Stimulated activated naive CD8-positive, alpha-beta T cell treated with anti-CD3 and anti-CD28 coated beads, Interleukin-15, Interleukin-2, amounts not matched to agents 100 ng/mL and 50 ng/mL, for 24 hours (primary cell): ENCODE data around the gene HELZ.

ENCODE experiments used
- H3K27ac Mint-ChIP-seq: one replicate; pipeline ENCODE4 v1.8.0; 2021; ENCODE audit warnings: mild to moderate bottlenecking, mixed read lengths
- H3K27me3 Mint-ChIP-seq: one replicate; pipeline ENCODE4 v1.8.0; 2021; ENCODE audit warnings: mixed read lengths
- H3K36me3 Mint-ChIP-seq: one replicate; pipeline ENCODE4 v1.8.0; 2021; ENCODE audit warnings: low read depth, mixed read lengths
- H3K4me1 Mint-ChIP-seq: one replicate; pipeline ENCODE4 v1.8.0; 2021; ENCODE audit warnings: low read depth, mixed read lengths
- H3K4me3 Mint-ChIP-seq: one replicate; pipeline ENCODE4 v1.8.0; 2021; ENCODE audit warnings: mild to moderate bottlenecking, mixed read lengths
- H3K9me3 Mint-ChIP-seq: one replicate; pipeline ENCODE4 v1.8.0; 2021; ENCODE audit warnings: mixed read lengths

HELZ gene

DNA sequence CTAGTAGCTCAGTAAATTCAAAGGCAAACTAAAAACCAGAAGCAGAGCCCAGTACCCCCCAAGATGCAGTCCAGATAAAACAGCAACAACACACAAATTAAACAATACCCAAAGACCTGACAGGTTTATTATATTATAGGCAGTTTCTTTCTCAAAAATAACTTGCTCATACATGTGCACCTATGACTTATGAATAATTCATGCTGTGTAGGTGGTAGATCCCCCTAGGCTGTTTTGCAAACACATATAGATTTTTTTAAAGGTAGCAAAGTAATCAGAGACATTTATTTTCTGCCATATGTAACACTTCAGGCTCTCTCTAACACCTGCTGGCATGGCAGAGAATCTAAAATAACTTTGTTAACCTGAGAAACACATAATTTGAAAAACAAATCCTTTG lies 173.4 kb downstream of the HELZ start:
- Mint-ChIP-seq H3K27ac (no peak overlapping the region), H3K9me3 (no peaks in the 10 kb centered on the region), H3K4me3 (no peak overlapping the region), H3K27me3 (no peaks in the 10 kb centered on the region), H3K4me1 (no peaks in the 10 kb centered on the region), H3K36me3 (peaks cover 25% of the 10 kb centered on the region)

DNA sequence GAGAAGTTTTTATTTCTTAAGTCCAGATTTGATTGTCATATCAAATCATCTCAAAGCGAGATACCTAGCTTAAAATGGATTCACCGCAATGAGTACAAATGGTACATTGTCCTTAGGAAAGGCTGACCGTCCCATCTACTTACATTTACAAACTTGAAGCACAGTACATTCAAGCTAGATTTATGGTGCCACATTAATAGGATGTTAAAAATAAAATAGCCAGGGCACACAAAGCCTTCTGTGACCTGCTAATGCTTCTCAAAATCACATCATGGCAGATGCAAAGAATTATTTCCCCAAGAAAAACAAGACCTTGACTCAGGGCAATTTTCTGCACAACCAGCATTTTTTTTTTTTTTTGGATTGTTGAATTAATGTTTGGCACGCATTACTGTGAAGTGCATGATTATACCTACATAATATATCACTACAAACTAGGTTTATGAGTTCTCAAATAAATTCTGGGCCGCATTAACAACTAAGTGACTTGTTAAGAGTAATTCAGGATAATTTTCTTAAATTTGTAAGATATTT lies 175.3 kb downstream of the HELZ start:
- Mint-ChIP-seq H3K9me3 (no peaks in the 10 kb centered on the region), H3K4me3 (no peak overlapping the region), H3K27me3 (no peaks in the 10 kb centered on the region), H3K36me3 (peaks cover 19% of the 10 kb centered on the region), H3K4me1 (no peaks in the 10 kb centered on the region), H3K27ac (no peak overlapping the region)

DNA sequence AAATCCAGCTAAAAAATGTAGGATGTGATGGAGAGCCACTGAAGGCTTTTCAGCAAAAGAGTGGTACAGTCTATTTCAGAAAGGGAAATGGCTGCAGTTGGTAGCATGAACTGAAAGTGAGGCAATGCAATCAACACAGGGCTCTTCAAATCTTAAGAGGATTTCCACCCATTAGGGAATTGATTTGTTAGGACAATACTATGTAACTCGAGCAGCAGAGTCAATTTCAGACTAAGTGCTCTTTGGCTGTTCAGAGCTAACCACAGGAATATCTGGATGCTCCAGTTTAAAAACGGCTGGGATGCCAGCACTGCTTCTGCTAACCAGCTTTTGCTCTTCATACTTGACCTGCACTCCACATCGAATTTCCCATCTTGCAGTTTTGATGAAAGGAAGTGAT lies 176.0 kb downstream of the HELZ start:
- H3K4me1 Mint-ChIP-seq: no peaks in the 10 kb centered on the region
- no peaks in the 10 kb centered on the region for H3K27me3 Mint-ChIP-seq
- no peak overlapping the region for H3K27ac Mint-ChIP-seq
- peaks cover 19% of the 10 kb centered on the region for H3K36me3 Mint-ChIP-seq
- no peaks in the 10 kb centered on the region for H3K9me3 Mint-ChIP-seq
- H3K4me3 Mint-ChIP-seq: no peak overlapping the region

DNA sequence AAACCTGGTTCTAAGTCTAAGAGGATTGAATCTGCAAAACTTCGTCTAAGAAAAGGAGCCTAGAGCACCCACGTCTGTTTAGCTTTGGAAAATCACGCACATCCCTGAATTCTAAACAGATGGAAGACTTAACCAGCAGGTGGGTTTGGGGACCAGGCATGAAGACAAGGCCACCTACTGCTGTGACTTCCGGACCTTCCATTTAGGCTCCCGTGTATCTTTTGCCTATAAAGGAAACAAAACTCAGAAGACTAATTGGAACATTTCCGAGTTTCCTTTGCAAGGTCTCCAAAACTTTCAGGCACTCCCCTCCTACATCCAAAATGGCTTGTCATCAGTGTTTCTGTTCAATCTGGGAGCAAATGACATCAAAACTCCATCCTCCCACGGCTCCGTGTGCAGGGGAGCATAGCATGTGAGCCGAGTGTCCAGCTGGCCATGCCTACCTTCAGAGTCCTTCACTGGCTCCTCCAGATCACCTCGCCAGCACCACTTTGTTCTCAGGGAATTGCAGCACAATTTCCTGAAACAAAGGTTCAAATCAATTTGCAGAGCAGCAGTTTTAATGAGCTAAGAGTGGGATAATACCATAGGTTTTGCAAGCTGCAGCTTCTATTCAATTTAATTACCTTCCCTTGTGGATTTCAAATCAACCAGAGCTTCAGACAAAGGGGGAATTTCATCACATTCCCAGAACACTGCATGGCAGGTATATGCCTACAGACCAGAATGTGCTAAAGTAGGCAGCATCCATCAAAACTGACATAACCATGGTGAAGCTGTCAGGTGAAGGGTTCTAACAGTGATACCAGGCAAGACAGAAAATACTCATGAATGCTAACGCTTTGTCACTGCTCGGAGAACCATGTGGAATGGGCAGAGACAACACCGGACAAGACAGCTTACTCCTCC lies 177.2 kb downstream of the HELZ start:
- Mint-ChIP-seq H3K4me3 (no peak overlapping the region), H3K36me3 (peaks cover 9% of the 10 kb centered on the region), H3K9me3 (no peaks in the 10 kb centered on the region), H3K27ac (no peak overlapping the region), H3K4me1 (no peaks in the 10 kb centered on the region), H3K27me3 (no peaks in the 10 kb centered on the region)

DNA sequence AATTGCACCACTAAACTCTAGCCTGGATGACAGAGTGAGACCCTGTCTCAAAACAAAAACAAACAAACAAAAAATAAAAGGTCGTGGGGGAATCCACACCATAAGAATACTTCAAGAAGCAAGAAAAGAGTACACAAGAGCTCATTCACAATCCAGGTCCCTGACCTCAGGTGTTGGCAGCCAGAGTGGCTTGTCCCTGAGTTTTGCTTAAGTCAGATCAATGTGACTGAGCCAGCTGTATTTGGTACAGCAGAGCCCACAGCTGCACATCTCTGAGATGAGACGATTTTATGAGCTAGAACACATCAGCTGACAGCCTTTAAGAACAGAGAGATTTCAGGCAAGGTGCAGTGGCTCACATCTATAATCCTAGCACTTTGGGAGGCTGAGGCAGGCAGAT lies 178.3 kb downstream of the HELZ start:
- no peak overlapping the region for H3K4me3 Mint-ChIP-seq

DNA sequence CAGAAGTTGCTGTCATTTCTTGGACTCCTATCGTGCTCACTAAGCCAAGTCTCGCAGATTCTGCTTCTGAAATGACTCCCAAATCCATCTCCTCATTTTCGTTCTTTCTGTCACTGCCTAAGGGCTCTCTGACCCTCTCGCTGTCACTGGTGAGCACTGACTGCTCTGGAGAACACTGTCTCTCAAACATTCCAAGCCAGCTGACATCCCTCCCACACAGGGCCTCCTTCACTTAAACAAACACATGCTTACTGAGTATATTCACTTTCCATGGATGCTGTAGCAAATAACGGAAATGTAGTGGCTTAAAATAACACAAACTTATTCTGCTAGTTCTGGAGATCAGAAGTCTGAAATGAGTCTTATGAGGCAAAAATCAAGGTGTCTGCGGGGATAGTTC lies 181.9 kb downstream of the HELZ start:
- Mint-ChIP-seq H3K4me3 (no peak overlapping the region), H3K27me3 (no peaks in the 10 kb centered on the region), H3K4me1 (no peaks in the 10 kb centered on the region), H3K36me3 (no peaks in the 10 kb centered on the region), H3K9me3 (no peaks in the 10 kb centered on the region), H3K27ac (no peak overlapping the region)

More for the DNA sequence above, 178.3 kb downstream of the HELZ start:
- Mint-ChIP-seq H3K4me1 (no peaks in the 10 kb centered on the region), H3K27me3 (no peaks in the 10 kb centered on the region), H3K36me3 (peaks cover 4% of the 10 kb centered on the region), H3K9me3 (no peaks in the 10 kb centered on the region), H3K27ac (no peak overlapping the region)

DNA sequence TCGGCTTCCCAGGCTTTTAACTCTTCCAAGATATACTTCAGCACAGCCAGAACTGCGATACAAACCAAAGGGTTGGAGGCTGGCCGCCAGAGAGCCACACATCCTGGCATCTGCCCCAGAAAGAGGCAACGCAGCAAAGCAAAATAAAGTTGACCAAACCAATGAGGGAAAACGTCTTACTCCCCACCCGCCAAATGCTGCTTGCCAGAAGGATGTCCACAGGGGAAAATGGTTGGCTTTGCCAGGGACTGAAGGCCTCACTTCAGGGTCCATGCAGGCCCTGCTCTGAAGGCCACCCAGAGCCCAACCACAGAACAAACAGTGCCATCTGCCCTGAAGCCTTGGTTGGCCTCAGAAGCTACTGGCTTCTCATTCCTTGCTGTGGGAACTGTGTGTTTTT lies 185.6 kb downstream of the HELZ start:
- Mint-ChIP-seq H3K27me3 (no peaks in the 10 kb centered on the region), H3K36me3 (no peaks in the 10 kb centered on the region), H3K27ac (no peak overlapping the region), H3K4me1 (no peaks in the 10 kb centered on the region), H3K9me3 (no peaks in the 10 kb centered on the region), H3K4me3 (no peak overlapping the region)

DNA sequence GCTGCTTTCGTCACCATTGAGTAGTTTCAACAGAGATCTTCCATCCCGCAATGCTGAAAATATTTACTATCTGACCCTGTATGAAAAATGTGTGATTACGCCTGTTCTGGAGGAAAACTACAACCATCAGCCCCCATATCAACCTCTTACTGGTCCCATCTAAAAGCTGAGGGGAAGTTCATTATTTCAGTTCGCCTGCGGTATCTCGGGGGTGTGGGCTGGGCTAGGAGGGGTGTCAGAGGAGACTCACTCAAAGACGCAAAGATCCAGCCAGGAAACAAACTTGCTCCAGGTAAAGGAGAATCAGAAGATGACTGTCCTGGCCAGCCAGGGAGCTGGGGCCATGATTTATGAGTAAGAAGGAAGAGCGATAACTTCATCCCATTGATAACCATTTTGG lies 187.0 kb downstream of the HELZ start:
- Mint-ChIP-seq H3K4me3 (no peak overlapping the region), H3K27me3 (no peaks in the 10 kb centered on the region), H3K27ac (no peak overlapping the region), H3K9me3 (no peaks in the 10 kb centered on the region), H3K36me3 (no peaks in the 10 kb centered on the region), H3K4me1 (no peaks in the 10 kb centered on the region)

DNA sequence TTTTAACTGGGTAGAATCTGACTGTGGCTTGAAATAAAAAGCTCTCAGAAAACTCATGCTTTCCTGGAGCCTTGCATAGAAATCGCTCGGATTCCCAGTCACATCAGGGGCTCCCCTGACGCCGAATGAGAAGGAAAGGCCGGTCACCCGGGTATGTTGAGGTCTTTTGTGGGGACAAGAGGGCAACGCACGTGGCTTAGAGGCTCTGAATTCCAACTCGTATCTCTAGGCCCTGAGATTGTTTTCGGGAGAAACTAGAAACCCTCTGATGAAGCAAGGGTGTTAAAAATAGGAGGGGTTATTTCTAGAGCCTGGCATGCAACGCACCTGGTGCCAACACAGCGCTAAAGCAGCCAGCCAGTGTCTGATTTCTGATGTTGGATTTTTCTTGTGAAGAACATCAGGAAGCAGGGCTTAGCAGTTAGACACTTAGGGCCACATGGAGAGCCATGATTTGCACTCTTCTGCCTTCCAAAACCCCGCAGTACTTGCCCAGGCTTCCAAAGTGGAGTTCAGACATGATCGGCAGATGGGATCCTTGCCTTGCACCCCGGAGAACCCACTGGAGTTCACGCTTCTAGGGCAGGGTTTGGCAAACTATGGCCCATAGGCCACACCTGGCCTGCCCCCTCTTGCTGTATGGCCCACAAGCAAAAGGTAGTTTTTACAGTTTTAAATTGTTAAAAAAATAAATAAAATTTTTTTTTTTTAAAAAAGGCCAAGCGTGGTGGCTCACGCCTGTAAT lies 188.1 kb downstream of the HELZ start:
- no peaks in the 10 kb centered on the region for H3K4me1 Mint-ChIP-seq

DNA sequence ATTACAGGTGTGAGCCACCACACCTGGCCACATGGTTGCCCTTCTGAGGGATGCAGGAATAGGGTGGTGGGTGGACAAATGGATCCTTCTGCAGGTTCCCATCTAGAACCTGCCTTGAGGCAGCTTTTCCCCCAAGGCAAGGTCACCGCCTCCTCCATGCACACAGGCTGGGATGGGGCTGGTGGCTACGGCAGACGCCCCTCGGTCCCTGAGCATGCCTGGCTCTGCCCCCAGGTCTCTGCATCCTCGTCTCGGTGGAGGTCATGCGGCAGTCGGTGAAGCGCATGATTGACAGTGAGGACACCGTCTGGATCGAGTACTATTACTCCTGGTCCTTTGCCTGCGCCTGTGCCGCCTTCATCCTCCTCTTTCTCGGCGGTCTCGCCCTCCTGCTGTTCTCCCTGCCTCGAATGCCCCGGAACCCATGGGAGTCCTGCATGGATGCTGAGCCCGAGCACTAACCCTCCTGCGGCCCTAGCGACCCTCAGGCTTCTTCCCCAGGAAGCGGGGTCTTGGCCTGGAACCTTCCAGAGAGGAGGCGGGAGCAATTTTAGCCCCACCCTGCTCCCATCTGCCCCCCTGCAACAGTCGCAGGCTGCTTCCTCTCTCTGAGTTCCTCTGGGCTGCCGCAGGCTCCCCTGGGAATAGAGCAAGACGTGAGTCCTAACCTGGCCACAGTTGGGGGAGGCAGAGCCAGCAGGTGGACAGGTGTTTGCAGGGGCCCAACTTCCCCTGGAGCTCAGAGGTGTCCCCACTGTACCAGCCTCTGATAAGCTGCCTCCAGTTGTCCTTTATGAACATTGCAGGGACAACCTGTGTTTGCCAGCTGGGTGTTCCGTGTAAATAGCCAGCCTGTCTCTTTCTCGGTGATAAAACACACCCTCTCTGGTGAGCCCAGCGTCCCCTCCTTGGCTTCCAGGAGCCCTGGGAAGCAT lies 188.9 kb downstream of the HELZ start:
- Mint-ChIP-seq H3K9me3 (no peaks in the 10 kb centered on the region), H3K36me3 (no peaks in the 10 kb centered on the region), H3K4me1 (no peaks in the 10 kb centered on the region), H3K27ac (no peak overlapping the region), H3K4me3 (no peak overlapping the region), H3K27me3 (no peaks in the 10 kb centered on the region)

More for the DNA sequence above, 188.1 kb downstream of the HELZ start:
- H3K4me3 Mint-ChIP-seq: no peak overlapping the region
- H3K36me3 Mint-ChIP-seq: no peaks in the 10 kb centered on the region
- H3K27me3 Mint-ChIP-seq: no peaks in the 10 kb centered on the region
- H3K27ac Mint-ChIP-seq: no peak overlapping the region
- no peaks in the 10 kb centered on the region for H3K9me3 Mint-ChIP-seq

DNA sequence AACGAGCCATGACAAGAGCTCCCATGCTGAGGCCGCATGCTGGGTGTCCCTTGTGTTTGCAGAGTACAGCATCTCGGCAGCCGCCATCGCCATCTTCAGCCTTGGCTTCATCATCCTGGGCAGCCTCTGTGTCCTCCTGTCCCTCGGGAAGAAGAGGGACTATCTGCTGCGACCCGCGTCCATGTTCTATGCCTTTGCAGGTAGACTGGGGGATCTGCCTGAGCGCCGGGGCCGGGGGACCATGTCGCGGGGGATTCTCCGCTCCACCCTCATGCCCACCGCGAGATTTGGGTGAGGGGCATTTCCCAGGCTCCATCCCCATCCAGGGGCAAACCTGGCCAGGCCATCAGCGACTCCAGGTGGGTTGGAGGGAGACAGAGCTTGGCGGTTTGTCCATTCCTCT lies 190.0 kb downstream of the HELZ start:
- H3K27me3 Mint-ChIP-seq: no peaks in the 10 kb centered on the region
- no peak overlapping the region for H3K27ac Mint-ChIP-seq
- no peaks in the 10 kb centered on the region for H3K4me1 Mint-ChIP-seq
- no peaks in the 10 kb centered on the region for H3K9me3 Mint-ChIP-seq
- H3K36me3 Mint-ChIP-seq: no peaks in the 10 kb centered on the region
- no peak overlapping the region for H3K4me3 Mint-ChIP-seq

DNA sequence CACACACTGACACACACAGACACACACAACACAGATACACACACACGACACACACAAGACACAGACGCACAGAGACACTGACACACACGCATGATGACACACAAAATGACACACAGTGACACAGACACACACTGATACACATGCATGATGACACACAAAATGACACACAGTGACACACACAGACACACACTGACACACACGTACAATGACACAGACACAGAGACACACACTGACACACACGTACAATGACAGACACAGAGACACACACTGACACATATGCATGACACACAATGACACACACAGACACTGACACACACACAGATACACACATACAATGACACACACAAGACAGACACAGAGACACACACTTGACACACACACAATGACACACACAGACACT lies 190.4 kb downstream of the HELZ start:
- no peak overlapping the region for H3K27ac Mint-ChIP-seq
- no peak overlapping the region for H3K4me3 Mint-ChIP-seq
- H3K36me3 Mint-ChIP-seq: no peaks in the 10 kb centered on the region
- H3K9me3 Mint-ChIP-seq: no peaks in the 10 kb centered on the region
- no peaks in the 10 kb centered on the region for H3K27me3 Mint-ChIP-seq
- no peaks in the 10 kb centered on the region for H3K4me1 Mint-ChIP-seq

DNA sequence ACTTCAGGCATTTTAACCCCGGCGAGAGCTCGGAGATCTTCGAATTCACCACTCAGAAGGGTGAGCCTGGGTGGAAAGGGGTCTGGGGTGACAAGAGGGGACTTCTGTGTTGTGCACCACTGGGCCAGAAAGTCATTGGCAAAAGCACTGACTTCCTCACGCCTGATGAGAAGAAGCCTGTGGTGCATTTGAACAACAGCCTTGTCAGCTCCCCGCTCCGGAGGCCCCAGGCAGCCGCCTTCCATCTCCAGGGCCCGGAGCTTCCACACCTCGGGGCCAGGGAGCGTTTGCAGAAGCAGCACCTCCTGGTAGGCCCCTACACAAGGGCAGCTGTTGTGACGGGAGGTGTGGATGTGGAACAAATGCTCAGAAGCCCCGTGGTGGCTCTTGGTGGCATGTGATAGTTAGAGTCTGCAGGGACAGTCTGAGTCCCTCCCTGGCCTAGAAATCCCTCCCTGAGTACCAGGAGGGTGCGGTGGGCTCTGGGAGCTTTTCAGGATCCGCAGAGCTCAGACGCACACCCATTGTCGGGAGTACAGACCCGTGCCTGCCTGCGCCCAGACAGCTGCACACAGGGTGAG lies 190.9 kb downstream of the HELZ start:
- no peak overlapping the region for H3K27ac Mint-ChIP-seq
- no peaks in the 10 kb centered on the region for H3K36me3 Mint-ChIP-seq

DNA sequence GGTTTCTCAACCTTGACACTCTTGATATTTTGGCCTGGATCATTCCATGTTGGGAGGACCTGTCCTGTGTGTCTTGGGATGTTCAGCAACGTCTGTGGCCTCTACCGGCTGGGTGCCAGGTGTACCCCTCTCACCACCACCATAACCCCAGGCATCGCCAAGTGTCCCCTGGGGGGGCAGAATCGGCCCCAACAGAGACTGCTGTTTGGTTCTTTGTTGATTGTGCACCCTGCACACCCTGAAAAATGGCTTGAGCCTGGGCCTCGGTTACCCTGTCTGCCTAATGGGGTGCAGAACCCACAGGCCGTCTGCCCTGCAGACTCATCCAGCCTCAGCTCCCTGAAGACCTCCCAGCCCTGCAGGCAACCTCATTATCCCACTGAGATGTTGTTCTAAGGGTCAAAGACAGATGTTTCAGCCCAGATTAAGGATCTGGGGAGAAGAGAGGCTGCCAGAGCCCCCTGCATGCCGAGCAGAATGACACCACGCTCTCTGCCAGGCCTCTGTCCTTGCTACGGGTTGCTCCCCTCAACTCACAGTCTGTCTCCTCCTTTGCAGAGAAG lies 191.5 kb downstream of the HELZ start:
- Mint-ChIP-seq H3K36me3 (peaks cover 3% of the 10 kb centered on the region), H3K4me1 (no peaks in the 10 kb centered on the region), H3K27me3 (no peaks in the 10 kb centered on the region), H3K27ac (no peak overlapping the region), H3K9me3 (peaks cover 11% of the 10 kb centered on the region), H3K4me3 (no peak overlapping the region)

More for the DNA sequence above, 190.9 kb downstream of the HELZ start:
- Mint-ChIP-seq H3K4me1 (no peaks in the 10 kb centered on the region), H3K4me3 (no peak overlapping the region), H3K9me3 (peaks cover 5% of the 10 kb centered on the region), H3K27me3 (no peaks in the 10 kb centered on the region)
